Inflammatory macrophage treated with lipopolysaccharide for 4 hours (primary cell): ENCODE measurements around the gene ABCC12.
A peak's percentile ranks its signal among the peaks of the same experiment; 100 is the strongest.

Source experiments
- DNase-seq: peaks from one replicate; pipeline ENCODE4 v3.0.0-alpha.2; 2020

Gene ABCC12

GRCh38 chr16:48165961-48166578, 10.3 kb upstream of the ABCC12 start:
- peak; percentile 1 for DNase-seq

GRCh38 chr16:48164907-48165715, 9.3 kb upstream of the ABCC12 start:
- peak; percentile 74 for DNase-seq

- no peak for DNase-seq
These were observed 7.1 kb upstream of the ABCC12 start for GRCh38 chr16:48162839-48163410.

- DNase-seq, result no peak
These were observed 6.1 kb upstream of the ABCC12 start for GRCh38 chr16:48161906-48162305.

- DNase-seq, result no peak
These were observed 4.8 kb upstream of the ABCC12 start for GRCh38 chr16:48160575-48160974.

- DNase-seq, result peak; percentile 15
These were observed 2.5 kb upstream of the ABCC12 start for GRCh38 chr16:48158296-48158695.

- DNase-seq, result no peak
These were observed 2.0 kb upstream of the ABCC12 start for GRCh38 chr16:48157794-48158193.

- DNase-seq, result no peak
These were observed 1.5 kb upstream of the ABCC12 start for GRCh38 chr16:48157302-48157701.

GRCh38 chr16:48156790-48157209, 1.0 kb upstream of the ABCC12 start:
- DNase-seq, result peak; percentile 65

GRCh38 chr16:48153774-48154173, 2.0 kb downstream of the ABCC12 start:
- DNase-seq, result no peak

GRCh38 chr16:48152226-48152625, 3.6 kb downstream of the ABCC12 start:
- DNase-seq, result no peak

GRCh38 chr16:48150707-48151106, 5.1 kb downstream of the ABCC12 start:
- DNase-seq, result no peak

GRCh38 chr16:48146710-48147109, 9.1 kb downstream of the ABCC12 start:
- DNase-seq, result no peak

GRCh38 chr16:48146131-48146530, 9.7 kb downstream of the ABCC12 start:
- no peak for DNase-seq

- no peak for DNase-seq
These were observed 11.9 kb downstream of the ABCC12 start for GRCh38 chr16:48143812-48144368.

GRCh38 chr16:48140821-48141220, 15.0 kb downstream of the ABCC12 start:
- no peak for DNase-seq

GRCh38 chr16:48139517-48139916, 16.3 kb downstream of the ABCC12 start:
- DNase-seq, result no peak

- DNase-seq, result no peak
These were observed 17.2 kb downstream of the ABCC12 start for GRCh38 chr16:48138543-48138942.

- DNase-seq, result no peak
These were observed 18.0 kb downstream of the ABCC12 start for GRCh38 chr16:48137822-48138221.

GRCh38 chr16:48136547-48137360, 19.0 kb downstream of the ABCC12 start:
- DNase-seq, result no peak

GRCh38 chr16:48133455-48134211, 22.2 kb downstream of the ABCC12 start:
- DNase-seq, result no peak

- no peak for DNase-seq
These were observed 23.1 kb downstream of the ABCC12 start for GRCh38 chr16:48132696-48133095.
